ENCODE data around the gene DDX56.

Gene DDX56

GRCh38 chr7:44607141-44608068 is 33.7 kb upstream of the DDX56 start:
- Histone ChIP-seq H3K36me3 (ENCODE audit: insufficient read depth, low read length) (no peaks in the 10 kb centered on the region), H2AFZ (ENCODE audit: low read length) (peak overlapping the region; percentile 67)

DNA sequence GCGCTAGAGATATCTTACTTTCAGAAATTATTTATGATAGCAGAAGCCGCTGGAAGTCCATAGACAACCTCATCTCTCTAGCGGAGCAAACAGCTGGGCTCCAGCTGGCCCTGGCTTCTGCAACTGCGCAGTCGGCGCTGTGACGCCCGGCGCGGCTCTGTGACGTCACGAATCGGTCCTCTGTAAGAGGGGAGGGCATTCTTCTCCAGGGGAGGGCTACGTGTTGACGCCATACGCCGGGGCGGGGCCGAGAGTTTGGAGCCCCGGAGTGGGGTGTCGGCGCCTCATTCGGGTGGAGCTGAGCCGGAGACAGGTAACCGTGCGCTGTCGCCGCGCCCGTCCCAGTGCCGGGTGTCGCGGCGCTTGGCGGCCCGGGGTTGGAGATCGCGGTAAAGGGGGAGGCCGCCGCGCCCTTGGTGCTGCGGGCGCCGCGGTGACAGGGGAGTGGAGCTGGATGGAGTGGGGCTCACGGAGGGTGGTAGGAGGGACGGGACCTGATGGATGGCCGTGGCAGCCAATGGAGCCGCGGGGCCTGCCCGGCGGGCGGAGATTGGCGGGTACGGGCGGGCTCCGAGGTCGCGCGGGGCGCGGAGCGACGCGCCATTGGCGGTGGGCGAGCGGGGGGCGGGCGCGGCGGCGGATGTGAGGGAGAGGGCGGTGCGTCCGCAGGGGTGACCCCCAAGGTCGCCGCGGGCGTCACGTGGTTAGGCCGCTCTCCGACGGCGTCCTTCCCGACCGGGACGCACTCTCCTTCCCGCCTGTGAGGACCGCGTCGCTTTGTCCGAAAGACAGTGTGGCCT is 32.8 kb upstream of the DDX56 start, which contains the start of gene OGDH:
OGDH (plus strand) TSS at position 287 of the 800 bp plus-strand sequence. CDS start 17,717 bp downstream, outside the sequence.
- H3K4me3 ChIP-seq (ENCODE audit: low read length, poor library complexity, severe bottlenecking) = peak within 1 kb of the TSS; percentile 98
- peak within 1 kb of the TSS; percentile 91 for H2AFZ ChIP-seq (ENCODE audit: low read length)
- H3K9me3 ChIP-seq (ENCODE audit: insufficient read depth, low read depth, low read length) = no peaks in the 10 kb centered on the region
- no peaks in the 10 kb centered on the region for H3K9me2 ChIP-seq (replicated peaks; ENCODE audit: low read depth, low read length)
- no peaks in the 10 kb centered on the region for H3K27me3 ChIP-seq (ENCODE audit: insufficient read depth, low read length, poor library complexity, severe bottlenecking)
- peaks cover 44% of the 10 kb centered on the region for H3K79me2 ChIP-seq (ENCODE audit: insufficient read depth, low read length)
- no peaks in the 10 kb centered on the region for H3K36me3 ChIP-seq (ENCODE audit: insufficient read depth, low read length)
- peaks cover 9% of the 10 kb centered on the region for H4K20me1 ChIP-seq (ENCODE audit: insufficient read depth, low read length, poor library complexity, severe bottlenecking)
- TF ChIP-seq, protein P1, sequence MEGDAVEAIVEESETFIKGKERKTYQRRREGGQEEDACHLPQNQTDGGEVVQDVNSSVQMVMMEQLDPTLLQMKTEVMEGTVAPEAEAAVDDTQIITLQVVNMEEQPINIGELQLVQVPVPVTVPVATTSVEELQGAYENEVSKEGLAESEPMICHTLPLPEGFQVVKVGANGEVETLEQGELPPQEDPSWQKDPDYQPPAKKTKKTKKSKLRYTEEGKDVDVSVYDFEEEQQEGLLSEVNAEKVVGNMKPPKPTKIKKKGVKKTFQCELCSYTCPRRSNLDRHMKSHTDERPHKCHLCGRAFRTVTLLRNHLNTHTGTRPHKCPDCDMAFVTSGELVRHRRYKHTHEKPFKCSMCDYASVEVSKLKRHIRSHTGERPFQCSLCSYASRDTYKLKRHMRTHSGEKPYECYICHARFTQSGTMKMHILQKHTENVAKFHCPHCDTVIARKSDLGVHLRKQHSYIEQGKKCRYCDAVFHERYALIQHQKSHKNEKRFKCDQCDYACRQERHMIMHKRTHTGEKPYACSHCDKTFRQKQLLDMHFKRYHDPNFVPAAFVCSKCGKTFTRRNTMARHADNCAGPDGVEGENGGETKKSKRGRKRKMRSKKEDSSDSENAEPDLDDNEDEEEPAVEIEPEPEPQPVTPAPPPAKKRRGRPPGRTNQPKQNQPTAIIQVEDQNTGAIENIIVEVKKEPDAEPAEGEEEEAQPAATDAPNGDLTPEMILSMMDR (conservative IDR thresholded peaks at IDR 0.05; ENCODE audit: low read length) = no peak
- no peak for TF ChIP-seq EZH2phosphoT487 (IDR thresholded peaks at IDR 0.05; ENCODE audit: borderline replicate concordance)
- H3K4me1 ChIP-seq (ENCODE audit: insufficient read depth, low read length, poor library complexity, severe bottlenecking) = peaks cover 21% of the 10 kb centered on the region
- H3K9ac ChIP-seq (ENCODE audit: low read depth, low read length, poor library complexity, severe bottlenecking) = peak within 1 kb of the TSS; percentile 90
- H3F3A ChIP-seq (ENCODE audit: low read depth) = no peaks in the 10 kb centered on the region
- H3K4me2 ChIP-seq (ENCODE audit: low read depth, low read length, poor library complexity, severe bottlenecking) = peak within 1 kb of the TSS; percentile 98

More at GRCh38 chr7:44607141-44608068, 33.7 kb upstream of the DDX56 start:
- Histone ChIP-seq H3K4me2 (ENCODE audit: low read depth, low read length, poor library complexity, severe bottlenecking) (peak overlapping the region; percentile 98), H4K20me1 (ENCODE audit: insufficient read depth, low read length, poor library complexity, severe bottlenecking) (peaks cover 13% of the 10 kb centered on the region), H3K9ac (ENCODE audit: low read depth, low read length, poor library complexity, severe bottlenecking) (peak overlapping the region; percentile 90), H3K9me2 (replicated peaks; ENCODE audit: low read depth, low read length) (no peaks in the 10 kb centered on the region), H3K4me1 (ENCODE audit: insufficient read depth, low read length, poor library complexity, severe bottlenecking) (peaks cover 26% of the 10 kb centered on the region), H3K79me2 (ENCODE audit: insufficient read depth, low read length) (peaks cover 51% of the 10 kb centered on the region), H3F3A (ENCODE audit: low read depth) (no peaks in the 10 kb centered on the region), H3K4me3 (ENCODE audit: low read length, poor library complexity, severe bottlenecking) (peak overlapping the region; percentile 98), H3K9me3 (ENCODE audit: insufficient read depth, low read depth, low read length) (no peaks in the 10 kb centered on the region), H3K27me3 (ENCODE audit: insufficient read depth, low read length, poor library complexity, severe bottlenecking) (no peaks in the 10 kb centered on the region)
- TF ChIP-seq EZH2phosphoT487 (IDR thresholded peaks at IDR 0.05; ENCODE audit: borderline replicate concordance) = no peak
- TF ChIP-seq, protein P1 (conservative IDR thresholded peaks at IDR 0.05; ENCODE audit: low read length) = no peak

- no peaks in the 10 kb centered on the region for H3K36me3 ChIP-seq (ENCODE audit: insufficient read depth, low read length)
- H3K4me3 ChIP-seq (ENCODE audit: low read length, poor library complexity, severe bottlenecking) = no peak overlapping the region
- H3K9ac ChIP-seq (ENCODE audit: low read depth, low read length, poor library complexity, severe bottlenecking) = no peak overlapping the region
- H4K20me1 ChIP-seq (ENCODE audit: insufficient read depth, low read length, poor library complexity, severe bottlenecking) = peaks cover 9% of the 10 kb centered on the region
- TF ChIP-seq EZH2phosphoT487 (IDR thresholded peaks at IDR 0.05; ENCODE audit: borderline replicate concordance) = no peak
- TF ChIP-seq, protein P1 (conservative IDR thresholded peaks at IDR 0.05; ENCODE audit: low read length) = no peak
- H3K4me2 ChIP-seq (ENCODE audit: low read depth, low read length, poor library complexity, severe bottlenecking) = no peak overlapping the region
- no peaks in the 10 kb centered on the region for H3K9me3 ChIP-seq (ENCODE audit: insufficient read depth, low read depth, low read length)
- H2AFZ ChIP-seq (ENCODE audit: low read length) = no peak overlapping the region
- H3K79me2 ChIP-seq (ENCODE audit: insufficient read depth, low read length) = peaks cover 31% of the 10 kb centered on the region
- no peaks in the 10 kb centered on the region for H3K27me3 ChIP-seq (ENCODE audit: insufficient read depth, low read length, poor library complexity, severe bottlenecking)
- H3K9me2 ChIP-seq (replicated peaks; ENCODE audit: low read depth, low read length) = no peaks in the 10 kb centered on the region
- H3F3A ChIP-seq (ENCODE audit: low read depth) = no peaks in the 10 kb centered on the region
- peaks cover 21% of the 10 kb centered on the region for H3K4me1 ChIP-seq (ENCODE audit: insufficient read depth, low read length, poor library complexity, severe bottlenecking)
Observed at GRCh38 chr7:44604941-44605340, 31.2 kb upstream of the DDX56 start.
